Activated CD4-positive, alpha-beta T cell treated with anti-CD3 and anti-CD28 coated beads, Interleukin-2, amount 50 U/mL, for 48 hours (primary cell): ENCODE results near the gene LRRC37A.
A peak's percentile ranks its signal among the peaks of the same experiment; 100 is the strongest.
"Not testable (repeated sequence)": the region's sequence is repeated elsewhere in the genome, so short reads cannot be mapped to it uniquely, and the experiment has no call there.

Source experiments
- DNase-seq, 2 experiments: peaks; one replicate each; pipeline ENCODE4 v3.0.0-alpha.2; 2020

Gene LRRC37A

DNA sequence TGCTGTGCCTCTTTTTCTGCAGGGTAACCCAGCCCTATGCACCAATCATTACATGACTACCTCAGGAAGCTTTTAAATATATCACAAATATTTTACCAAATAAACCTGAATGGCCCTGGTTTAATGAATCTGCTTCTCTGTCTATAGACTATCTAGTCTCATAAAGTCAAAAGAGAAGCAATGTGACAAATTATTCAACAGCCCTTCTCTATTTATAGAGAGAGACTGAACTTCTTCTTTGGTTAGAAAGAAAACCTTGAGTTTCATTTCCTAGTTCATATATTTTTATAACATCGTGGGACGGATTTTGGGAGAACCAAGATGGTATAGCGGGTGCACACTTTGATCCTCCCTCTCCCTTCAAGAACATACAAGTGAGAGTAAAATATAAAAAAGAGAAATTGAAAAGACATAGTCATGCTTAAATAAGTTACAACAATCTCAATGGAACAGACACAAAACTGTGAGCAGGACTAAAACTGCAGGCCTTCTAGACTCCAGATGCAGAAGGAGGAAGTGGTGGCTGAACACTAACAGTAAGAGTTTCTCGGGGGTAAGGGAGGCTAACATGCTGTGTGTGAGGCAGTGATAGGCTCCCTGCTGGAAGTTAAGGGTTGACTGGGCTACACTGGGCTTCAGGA, 3.9 kb upstream of the LRRC37A start:
- not testable (repeated sequence) for DNase-seq

DNA sequence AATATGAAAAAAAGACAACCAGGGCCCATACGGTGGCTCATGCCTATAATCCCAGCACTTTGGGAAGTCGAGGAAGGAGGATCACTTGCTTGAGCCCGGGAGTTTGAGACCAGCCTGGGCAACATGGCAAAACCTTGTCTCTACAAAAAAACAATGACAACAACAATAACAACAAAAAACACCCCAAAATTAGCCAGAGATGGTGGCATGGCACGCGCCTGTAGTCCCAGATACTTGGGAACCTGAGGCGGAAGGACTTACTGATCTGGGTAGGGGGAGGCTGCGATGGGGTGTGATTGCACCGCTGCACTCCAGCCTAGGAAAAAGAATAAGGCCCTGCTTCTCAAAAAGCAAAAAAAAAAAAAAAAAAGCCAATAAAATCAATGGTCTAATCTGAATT, 3.3 kb upstream of the LRRC37A start:
- DNase-seq = not testable (repeated sequence)

DNA sequence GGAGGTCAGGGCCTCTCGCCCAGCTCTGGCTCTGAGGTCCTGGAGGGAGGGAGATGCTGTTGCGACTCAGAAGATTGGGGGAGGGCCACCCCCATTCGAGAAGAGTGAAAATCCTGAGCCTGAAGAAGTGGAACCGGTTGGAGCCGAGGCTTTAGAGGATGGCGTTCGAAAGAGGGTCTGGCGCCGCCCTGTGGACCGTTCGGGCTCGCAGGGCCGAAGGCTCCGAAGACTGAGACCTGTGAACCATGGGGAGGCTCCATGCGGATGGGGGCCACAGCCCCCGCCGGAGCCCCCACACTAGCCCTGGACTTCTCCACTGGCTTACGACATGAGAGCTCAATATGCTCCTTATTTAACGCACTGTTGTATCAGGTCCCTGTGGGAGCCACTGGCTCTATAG, 46.3 kb downstream of the LRRC37A start:
- DNase-seq = not testable (repeated sequence)

DNA sequence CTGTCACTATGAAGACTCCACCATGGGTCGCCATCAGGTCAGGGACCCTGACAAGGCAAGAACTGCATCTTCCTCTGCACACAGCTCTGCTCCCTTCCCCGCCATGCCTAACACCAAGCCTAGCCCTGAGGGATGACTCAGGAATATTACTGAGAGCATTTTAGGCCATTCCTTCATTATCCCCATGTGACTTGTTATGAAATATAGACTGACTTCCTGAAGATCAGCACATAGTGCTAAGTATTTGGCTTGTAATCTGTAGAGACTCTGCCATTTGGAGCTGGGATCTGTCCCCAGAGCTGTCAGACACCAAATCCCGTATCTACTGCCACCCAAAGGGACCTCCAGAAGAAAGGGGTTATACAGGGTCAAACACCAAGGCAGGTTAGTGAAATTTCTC, 47.2 kb downstream of the LRRC37A start:
- DNase-seq = not testable (repeated sequence)

DNA sequence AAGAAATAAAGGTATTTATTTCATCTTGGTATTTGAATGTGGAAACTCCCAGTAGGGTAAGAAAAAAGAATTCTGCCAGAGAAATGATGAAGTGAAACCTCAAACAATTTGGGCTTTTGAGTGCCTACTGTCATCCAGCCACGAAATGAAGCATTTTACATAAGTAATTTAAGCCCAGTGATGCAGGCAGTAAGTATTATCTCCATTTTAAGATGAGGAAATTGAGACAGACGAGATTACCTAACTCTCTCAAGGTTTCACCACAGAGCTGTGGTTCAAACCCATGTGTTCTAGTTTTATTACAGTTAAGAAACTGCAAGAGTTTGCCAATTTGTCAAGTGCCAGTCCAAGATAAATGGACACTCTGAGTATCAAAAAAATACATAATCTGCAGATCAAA, 53.4 kb downstream of the LRRC37A start:
- DNase-seq = not testable (repeated sequence)

DNA sequence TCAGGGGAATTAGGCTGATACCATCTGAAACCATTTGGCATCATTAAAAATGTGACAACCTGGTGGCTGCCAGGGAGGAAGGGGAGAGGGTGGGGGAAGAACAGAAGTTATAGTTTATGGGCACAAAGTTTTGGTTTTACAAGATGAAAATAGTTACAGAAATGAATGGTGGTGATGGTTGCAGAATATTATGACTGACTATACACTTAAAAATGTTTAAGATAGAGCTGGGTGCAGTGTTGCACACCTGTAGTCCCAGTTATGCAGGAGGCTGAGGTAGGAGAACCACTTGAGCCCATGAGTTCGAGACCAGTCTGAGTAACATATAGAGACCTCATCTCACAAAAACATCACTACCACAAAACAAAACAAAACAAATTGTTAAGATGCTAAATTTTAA, 54.1 kb downstream of the LRRC37A start:
- DNase-seq = not testable (repeated sequence)

DNA sequence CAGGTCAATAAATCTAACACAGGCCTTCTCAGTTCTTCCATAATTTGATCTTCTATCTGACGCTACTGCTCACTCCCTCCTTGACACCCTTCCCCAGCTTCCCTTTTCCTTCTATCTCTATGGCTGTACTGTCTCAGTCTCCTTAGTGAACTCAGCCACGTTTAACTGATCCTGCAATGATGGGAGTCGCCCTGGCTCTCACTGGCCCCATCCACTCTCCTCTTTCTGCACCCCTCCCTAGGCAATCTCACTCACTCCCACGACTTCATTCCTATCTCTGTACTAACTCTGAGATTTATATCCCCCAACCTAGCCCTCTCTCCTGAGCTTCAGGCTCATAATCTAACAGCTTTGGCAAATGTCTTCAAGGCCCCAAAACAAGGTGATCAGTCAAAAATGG, 58.9 kb downstream of the LRRC37A start:
- DNase-seq = not testable (repeated sequence)

DNA sequence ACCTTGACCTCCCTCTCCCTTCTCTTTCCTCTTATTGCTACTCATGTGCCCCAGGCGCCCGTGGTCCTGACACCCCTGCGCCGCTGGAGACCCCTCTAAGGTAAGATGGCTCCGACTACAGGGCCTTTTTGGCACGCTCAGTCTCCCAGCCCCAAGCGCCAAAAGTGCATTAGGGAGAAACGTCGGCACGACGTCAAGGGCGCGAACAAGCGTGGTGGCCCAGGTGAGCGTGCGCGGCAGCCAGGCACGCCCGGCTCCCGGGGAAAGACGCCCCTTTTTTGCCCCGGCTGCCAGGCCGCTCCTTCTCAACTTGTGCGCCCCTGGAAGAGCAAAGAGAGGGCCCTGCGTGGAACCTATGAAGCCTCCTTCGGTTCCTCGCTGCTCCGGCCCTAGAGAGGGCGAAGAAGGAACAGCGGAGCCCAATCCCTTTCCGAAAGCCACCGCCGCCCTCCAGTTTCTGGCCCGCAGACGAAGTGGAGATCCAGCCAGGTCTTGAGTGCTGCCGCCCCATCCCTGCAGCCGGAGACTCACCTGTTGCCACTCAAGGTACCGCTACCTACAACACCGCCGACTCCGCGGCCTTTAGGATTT, 66.3 kb downstream of the LRRC37A start:
- DNase-seq = not testable (repeated sequence)

DNA sequence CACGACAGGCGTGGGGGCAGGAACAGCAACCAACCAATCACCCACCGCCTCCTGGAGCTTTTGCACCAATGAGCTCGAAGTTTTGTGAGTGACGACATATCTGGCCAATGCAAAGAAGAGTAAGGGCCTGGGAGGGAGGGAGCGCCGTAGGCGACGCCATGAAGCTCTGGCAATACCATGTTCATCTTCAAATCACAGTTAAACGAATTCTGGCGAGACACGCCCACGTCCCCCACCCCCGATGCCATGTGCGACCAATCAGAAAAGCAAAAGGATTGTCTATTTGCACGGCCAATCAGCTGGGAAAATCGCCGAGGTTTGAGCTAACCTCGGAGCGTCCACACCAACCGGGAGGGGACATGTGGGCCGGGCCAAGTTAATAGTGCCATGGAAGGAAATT, 66.8 kb downstream of the LRRC37A start, which contains the start of gene ARL17B:
TSS of gene ARL17B (minus strand) at position 12 of the 400 bp plus-strand sequence. CDS start 3,369 bp downstream, outside the sequence.
- peak; percentile 74 to 82 for DNase-seq

DNA sequence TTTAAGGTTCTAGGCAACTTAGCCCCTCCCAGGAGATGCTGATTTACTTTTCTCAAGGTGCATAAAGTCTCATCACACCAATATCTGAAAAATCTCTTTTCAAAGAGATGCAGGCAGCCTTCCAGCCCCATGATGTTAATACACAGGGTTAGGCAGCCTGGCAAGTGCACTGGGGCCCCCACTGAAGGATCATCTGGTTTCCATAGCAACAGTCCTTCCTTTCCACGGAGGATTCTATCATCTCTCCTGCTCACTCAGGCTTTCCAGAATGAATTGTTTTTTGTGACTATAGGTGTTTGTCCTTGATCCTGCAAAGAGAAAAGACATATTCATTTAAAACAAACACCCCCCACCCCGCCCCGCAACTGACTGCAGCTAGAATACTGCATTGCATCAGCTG, 72.6 kb downstream of the LRRC37A start:
- DNase-seq = not testable (repeated sequence)

DNA sequence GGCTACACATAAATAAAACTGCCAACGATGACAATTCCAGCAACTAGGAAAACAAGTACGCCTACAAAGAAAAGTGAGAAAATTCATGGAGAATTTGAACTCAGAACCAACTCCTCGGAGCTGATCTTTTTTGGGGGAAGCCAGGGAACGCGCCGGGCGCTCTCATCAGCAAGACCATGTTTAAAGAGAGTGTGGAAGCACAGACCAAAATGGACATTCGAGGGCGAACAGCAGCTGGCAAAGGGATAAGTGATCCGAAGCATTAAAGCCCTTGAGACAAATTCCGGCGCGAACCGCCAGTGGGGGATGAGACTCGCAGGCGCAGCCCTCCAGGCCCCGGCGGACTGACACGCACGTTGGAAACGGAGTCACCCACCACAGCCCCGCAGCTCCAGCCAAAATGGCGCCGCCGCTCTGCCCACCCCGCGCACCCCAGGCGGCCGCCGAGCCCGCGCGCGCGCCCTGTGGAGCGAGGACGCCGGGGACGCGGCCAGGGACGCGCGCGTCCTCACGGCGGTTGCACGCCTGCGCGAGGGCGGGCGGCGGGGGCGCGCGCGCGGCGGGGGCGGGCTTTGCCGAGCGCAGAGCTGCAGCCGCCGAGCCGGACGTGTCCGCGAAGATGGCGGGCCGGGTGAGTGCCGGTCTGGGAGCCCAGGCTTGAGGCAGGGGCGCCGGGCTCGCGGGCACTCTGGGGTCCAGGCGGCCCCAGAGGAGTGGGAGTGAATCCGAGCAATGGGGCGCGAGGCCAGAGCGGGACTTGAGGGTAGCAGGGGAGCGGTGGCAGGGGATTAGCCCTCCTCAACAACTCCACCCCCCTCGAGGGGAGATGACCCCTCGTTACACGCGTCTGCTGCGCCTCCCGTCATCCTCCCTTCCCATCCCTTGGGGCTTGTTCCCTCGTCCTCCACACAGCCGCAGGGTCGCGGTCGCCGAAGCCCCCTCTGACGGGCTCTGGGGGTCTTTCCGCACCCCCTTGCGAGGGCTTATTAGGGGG, 77.6 kb downstream of the LRRC37A start:
- not testable (repeated sequence) for DNase-seq

DNA sequence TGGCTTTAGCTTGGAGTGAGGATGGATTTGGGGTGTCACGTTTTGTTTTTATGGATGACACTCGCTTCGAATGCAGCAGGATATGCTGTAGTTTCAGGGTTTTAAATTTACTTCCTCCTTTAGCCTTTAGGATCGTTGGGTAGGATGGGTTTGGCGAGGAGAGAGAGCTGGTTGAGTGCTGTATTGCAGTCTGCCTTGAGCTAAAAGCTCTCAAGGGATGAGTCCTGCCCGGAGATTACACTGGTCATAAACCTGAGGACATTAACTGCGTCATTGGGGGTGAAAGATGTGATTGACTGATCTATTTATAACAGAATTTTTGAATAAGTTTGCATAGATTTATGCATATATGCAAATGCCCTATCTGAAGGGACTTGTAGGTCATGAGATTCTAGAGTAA, 78.5 kb downstream of the LRRC37A start:
- DNase-seq = not testable (repeated sequence)

DNA sequence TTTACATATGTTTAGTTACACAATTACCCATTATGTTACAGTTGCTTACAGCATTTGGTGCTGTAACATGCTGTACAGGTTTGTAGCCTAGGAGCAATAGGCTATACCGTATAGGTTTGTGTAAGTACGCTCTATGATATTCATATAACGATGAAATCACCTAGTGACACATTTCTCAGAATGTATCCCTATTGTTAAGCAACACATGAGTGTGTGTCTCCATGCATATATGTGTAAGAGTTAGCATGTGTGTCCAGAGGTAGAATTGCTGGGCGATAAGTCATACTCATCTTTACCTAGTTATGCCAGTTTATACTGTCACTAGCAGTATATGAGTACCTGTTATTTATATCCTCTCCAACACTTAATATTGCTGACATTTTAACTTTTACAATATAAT, 88.2 kb downstream of the LRRC37A start:
- DNase-seq = not testable (repeated sequence)

DNA sequence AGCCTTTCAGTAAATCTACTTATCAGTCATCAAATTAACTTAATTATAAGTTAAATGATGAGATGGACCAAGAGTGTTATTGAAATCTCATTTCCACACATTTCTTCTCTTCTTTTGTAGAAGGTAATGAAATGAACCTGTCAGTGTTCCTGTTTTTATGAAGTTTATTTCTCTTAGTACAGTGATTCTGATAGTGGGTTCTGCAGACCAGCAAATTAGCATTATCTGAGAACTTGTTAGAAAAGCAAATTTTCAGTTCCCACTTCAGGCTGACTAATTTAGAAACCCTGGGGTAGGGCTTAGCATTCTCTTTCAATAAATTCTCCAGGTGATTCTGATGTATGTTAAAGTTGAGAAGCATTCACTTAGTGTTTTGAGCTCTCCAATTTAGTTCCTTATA, 90.6 kb downstream of the LRRC37A start:
- DNase-seq = not testable (repeated sequence)
